SK-N-SH treated with all-trans-retinoic acid at 6 μM for 48 hours (cell line): ENCODE data around the gene ZNF546.

Experiments used
- ATAC-seq: fragments of 200-7000 bp; cut with Tn5 transposase; 3 replicates; pipeline ENCODE4 v1.9.1; 2020; ENCODE audit warnings: mild to moderate bottlenecking, moderate library complexity
- ARNTL ChIP-seq: fragments of 450-650 bp; formaldehyde crosslinking; IDR thresholded peaks from 2 replicates; pipeline ENCODE4 v1.5.0; 2020; ENCODE audit warnings: low read depth, mild to moderate bottlenecking, moderate library complexity, borderline replicate concordance
- BACH2 ChIP-seq: fragments of 250-450 bp; sonication (Bioruptor Pico); IDR thresholded peaks from 2 replicates; pipeline ENCODE4 v1.9.0; 2021; ENCODE audit warnings: mild to moderate bottlenecking, borderline replicate concordance
- CSDC2 ChIP-seq: fragments of 250-450 bp; sonication (Bioruptor Pico); IDR thresholded peaks from 2 replicates; pipeline ENCODE4 v1.5.0; 2020; ENCODE audit warnings: mild to moderate bottlenecking, moderate library complexity
- ESRRG ChIP-seq: fragments of 250-450 bp; sonication (Bioruptor Pico); IDR thresholded peaks from 2 replicates; pipeline ENCODE4 v1.6.1; 2021; ENCODE audit warnings: mild to moderate bottlenecking
- GLIS3 ChIP-seq: fragments of 250-450 bp; sonication (Bioruptor Pico); IDR thresholded peaks from 2 replicates; pipeline ENCODE4 v1.5.0; 2020; ENCODE audit warnings: mild to moderate bottlenecking, moderate library complexity
- ISL1 ChIP-seq: fragments of 250-450 bp; sonication (Bioruptor Pico); IDR thresholded peaks from 2 replicates; pipeline ENCODE4 v2.1.2; 2022; ENCODE audit warnings: mild to moderate bottlenecking, moderate library complexity
- OSR1 ChIP-seq: fragments of 250-450 bp; sonication (Bioruptor Pico); IDR thresholded peaks from 2 replicates; pipeline ENCODE4 v1.8.0; 2022; ENCODE audit warnings: moderate library complexity, mild to moderate bottlenecking, inconsistent platforms
- RARB ChIP-seq: fragments of 250-450 bp; sonication (Bioruptor Pico); IDR thresholded peaks from 2 replicates; pipeline ENCODE4 v1.8.0; 2021; ENCODE audit warnings: mild to moderate bottlenecking, moderate library complexity
- SNAI2 ChIP-seq: fragments of 250-450 bp; sonication (Bioruptor Pico); IDR thresholded peaks from 2 replicates; pipeline ENCODE4 v1.5.0; 2020; ENCODE audit warnings: mild to moderate bottlenecking, moderate library complexity
- TCF4 ChIP-seq: fragments of 250-450 bp; sonication (Bioruptor Pico); IDR thresholded peaks from 2 replicates; pipeline ENCODE4 v1.8.0; 2021; ENCODE audit warnings: mild to moderate bottlenecking, moderate library complexity, borderline replicate concordance
- TOX ChIP-seq: fragments of 250-450 bp; sonication (Bioruptor Pico); IDR thresholded peaks from 2 replicates; pipeline ENCODE4 v1.8.0; 2021; ENCODE audit warnings: mild to moderate bottlenecking, moderate library complexity, borderline replicate concordance
- ZC3H10 ChIP-seq: fragments of 250-450 bp; sonication (Bioruptor Pico); IDR thresholded peaks from 2 replicates; pipeline ENCODE4 v1.5.1; 2021; ENCODE audit warnings: mild to moderate bottlenecking, moderate library complexity
- ZFP3 ChIP-seq: fragments of 250-450 bp; sonication (Bioruptor Pico); IDR thresholded peaks from 2 replicates; pipeline ENCODE4 v1.5.0; 2020; ENCODE audit warnings: mild to moderate bottlenecking, moderate library complexity
- ZFP30 ChIP-seq: fragments of 450-650 bp; formaldehyde crosslinking; IDR thresholded peaks from 2 replicates; pipeline ENCODE4 v1.5.0; 2022; ENCODE audit warnings: mild to moderate bottlenecking, moderate library complexity
- ZNF565 ChIP-seq: fragments of 450-650 bp; formaldehyde crosslinking; conservative IDR thresholded peaks from 2 replicates; pipeline ENCODE4 v1.5.0; 2020; ENCODE audit warnings: low read depth, mild to moderate bottlenecking, moderate library complexity
- ZNF70 ChIP-seq: fragments of 450-650 bp; formaldehyde crosslinking; IDR thresholded peaks from 2 replicates; pipeline ENCODE4 v1.5.0; 2020; ENCODE audit warnings: mild to moderate bottlenecking, moderate library complexity
- TF ChIP-seq, protein P1 (sequence below): fragments of 250-450 bp; sonication (Bioruptor Pico); IDR thresholded peaks from 2 replicates; pipeline ENCODE4 v1.5.1; 2020; ENCODE audit warnings: low read depth, mild to moderate bottlenecking, moderate library complexity
- TF ChIP-seq, protein P2 (sequence below): fragments of 250-450 bp; sonication (Bioruptor Pico); IDR thresholded peaks from 2 replicates; pipeline ENCODE4 v1.8.0; 2021; ENCODE audit warnings: low read depth, mild to moderate bottlenecking, moderate library complexity, borderline replicate concordance
- TF ChIP-seq, protein P3 (sequence below): fragments of 250-450 bp; sonication (Bioruptor Pico); IDR thresholded peaks from 2 replicates; pipeline ENCODE4 v1.5.1; 2021; ENCODE audit warnings: mild to moderate bottlenecking, moderate library complexity
- TF ChIP-seq, protein P4 (sequence below): fragments of 250-450 bp; sonication (Bioruptor Pico); IDR thresholded peaks from 2 replicates; pipeline ENCODE4 v1.5.0; 2020; ENCODE audit warnings: mild to moderate bottlenecking, moderate library complexity

Gene ZNF546

DNA sequence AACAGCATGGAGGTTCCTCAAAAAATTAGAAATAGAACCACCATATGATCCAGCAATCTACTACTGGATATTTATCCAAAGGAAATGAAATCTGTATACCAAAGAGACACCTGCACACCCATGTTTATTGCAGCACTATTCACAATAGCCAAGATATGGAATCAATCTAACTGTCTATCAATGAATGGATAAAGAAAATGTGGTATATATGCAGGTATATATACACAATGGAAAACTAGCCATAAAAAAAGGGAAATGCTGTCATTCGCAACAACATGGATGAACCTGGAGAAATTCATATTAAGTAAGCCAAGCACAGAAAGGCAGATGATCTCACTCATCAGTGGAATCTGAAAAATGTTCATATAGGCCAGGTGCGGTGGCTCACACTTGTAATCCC, 56.6 kb downstream of the ZNF546 start:
- ATAC-seq, result no peak

GRCh38 chr19:40054632-40055031, 57.8 kb downstream of the ZNF546 start:
- no peak for ATAC-seq
- TF ChIP-seq OSR1 (CRISPR knock-in tag) (no peak), ZNF565 (no peak), ZC3H10 (CRISPR knock-in tag) (no peak), CSDC2 (no peak), SNAI2 (no peak), GLIS3 (CRISPR knock-in tag) (no peak), ZNF70 (CRISPR knock-in tag) (no peak), ZFP30 (CRISPR knock-in tag) (no peak), ZFP3 (no peak), TCF4 (CRISPR knock-in tag) (no peak), ISL1 (CRISPR knock-in tag) (no peak), BACH2 (CRISPR knock-in tag) (no peak)
- TF ChIP-seq, protein P1, sequence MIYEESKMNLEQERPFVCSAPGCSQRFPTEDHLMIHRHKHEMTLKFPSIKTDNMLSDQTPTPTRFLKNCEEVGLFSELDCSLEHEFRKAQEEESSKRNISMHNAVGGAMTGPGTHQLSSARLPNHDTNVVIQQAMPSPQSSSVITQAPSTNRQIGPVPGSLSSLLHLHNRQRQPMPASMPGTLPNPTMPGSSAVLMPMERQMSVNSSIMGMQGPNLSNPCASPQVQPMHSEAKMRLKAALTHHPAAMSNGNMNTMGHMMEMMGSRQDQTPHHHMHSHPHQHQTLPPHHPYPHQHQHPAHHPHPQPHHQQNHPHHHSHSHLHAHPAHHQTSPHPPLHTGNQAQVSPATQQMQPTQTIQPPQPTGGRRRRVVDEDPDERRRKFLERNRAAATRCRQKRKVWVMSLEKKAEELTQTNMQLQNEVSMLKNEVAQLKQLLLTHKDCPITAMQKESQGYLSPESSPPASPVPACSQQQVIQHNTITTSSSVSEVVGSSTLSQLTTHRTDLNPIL, result no peak
- TF ChIP-seq, protein P2, sequence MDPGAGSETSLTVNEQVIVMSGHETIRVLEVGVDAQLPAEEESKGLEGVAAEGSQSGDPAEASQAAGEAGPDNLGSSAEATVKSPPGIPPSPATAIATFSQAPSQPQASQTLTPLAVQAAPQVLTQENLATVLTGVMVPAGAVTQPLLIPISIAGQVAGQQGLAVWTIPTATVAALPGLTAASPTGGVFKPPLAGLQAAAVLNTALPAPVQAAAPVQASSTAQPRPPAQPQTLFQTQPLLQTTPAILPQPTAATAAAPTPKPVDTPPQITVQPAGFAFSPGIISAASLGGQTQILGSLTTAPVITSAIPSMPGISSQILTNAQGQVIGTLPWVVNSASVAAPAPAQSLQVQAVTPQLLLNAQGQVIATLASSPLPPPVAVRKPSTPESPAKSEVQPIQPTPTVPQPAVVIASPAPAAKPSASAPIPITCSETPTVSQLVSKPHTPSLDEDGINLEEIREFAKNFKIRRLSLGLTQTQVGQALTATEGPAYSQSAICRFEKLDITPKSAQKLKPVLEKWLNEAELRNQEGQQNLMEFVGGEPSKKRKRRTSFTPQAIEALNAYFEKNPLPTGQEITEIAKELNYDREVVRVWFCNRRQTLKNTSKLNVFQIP, result no peak
- TF ChIP-seq, protein P3, sequence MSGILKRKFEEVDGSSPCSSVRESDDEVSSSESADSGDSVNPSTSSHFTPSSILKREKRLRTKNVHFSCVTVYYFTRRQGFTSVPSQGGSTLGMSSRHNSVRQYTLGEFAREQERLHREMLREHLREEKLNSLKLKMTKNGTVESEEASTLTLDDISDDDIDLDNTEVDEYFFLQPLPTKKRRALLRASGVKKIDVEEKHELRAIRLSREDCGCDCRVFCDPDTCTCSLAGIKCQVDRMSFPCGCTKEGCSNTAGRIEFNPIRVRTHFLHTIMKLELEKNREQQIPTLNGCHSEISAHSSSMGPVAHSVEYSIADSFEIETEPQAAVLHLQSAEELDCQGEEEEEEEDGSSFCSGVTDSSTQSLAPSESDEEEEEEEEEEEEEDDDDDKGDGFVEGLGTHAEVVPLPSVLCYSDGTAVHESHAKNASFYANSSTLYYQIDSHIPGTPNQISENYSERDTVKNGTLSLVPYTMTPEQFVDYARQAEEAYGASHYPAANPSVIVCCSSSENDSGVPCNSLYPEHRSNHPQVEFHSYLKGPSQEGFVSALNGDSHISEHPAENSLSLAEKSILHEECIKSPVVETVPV (CRISPR knock-in tag), result no peak
- TF ChIP-seq, protein P4, sequence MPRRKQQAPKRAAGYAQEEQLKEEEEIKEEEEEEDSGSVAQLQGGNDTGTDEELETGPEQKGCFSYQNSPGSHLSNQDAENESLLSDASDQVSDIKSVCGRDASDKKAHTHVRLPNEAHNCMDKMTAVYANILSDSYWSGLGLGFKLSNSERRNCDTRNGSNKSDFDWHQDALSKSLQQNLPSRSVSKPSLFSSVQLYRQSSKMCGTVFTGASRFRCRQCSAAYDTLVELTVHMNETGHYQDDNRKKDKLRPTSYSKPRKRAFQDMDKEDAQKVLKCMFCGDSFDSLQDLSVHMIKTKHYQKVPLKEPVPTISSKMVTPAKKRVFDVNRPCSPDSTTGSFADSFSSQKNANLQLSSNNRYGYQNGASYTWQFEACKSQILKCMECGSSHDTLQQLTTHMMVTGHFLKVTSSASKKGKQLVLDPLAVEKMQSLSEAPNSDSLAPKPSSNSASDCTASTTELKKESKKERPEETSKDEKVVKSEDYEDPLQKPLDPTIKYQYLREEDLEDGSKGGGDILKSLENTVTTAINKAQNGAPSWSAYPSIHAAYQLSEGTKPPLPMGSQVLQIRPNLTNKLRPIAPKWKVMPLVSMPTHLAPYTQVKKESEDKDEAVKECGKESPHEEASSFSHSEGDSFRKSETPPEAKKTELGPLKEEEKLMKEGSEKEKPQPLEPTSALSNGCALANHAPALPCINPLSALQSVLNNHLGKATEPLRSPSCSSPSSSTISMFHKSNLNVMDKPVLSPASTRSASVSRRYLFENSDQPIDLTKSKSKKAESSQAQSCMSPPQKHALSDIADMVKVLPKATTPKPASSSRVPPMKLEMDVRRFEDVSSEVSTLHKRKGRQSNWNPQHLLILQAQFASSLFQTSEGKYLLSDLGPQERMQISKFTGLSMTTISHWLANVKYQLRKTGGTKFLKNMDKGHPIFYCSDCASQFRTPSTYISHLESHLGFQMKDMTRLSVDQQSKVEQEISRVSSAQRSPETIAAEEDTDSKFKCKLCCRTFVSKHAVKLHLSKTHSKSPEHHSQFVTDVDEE (CRISPR knock-in tag), result no peak

More for the DNA sequence above, 56.6 kb downstream of the ZNF546 start:
- TF ChIP-seq ARNTL (CRISPR knock-in tag), result no peak
- no peak for TF ChIP-seq TCF4 (CRISPR knock-in tag)
- no peak for TF ChIP-seq BACH2 (CRISPR knock-in tag)
- TF ChIP-seq ZC3H10 (CRISPR knock-in tag), result no peak
- TF ChIP-seq, protein P3 (CRISPR knock-in tag), result no peak
- TF ChIP-seq RARB, result no peak

- no peak for ATAC-seq
- TF ChIP-seq ESRRG (CRISPR knock-in tag) (no peak), ISL1 (CRISPR knock-in tag) (no peak), ZC3H10 (CRISPR knock-in tag) (no peak), CSDC2 (no peak), ZNF70 (CRISPR knock-in tag) (no peak), ZFP3 (no peak), TOX (CRISPR knock-in tag) (no peak), TCF4 (CRISPR knock-in tag) (no peak), RARB (no peak), OSR1 (CRISPR knock-in tag) (no peak), SNAI2 (no peak), ARNTL (CRISPR knock-in tag) (no peak), ZNF565 (no peak)
- TF ChIP-seq, protein P4 (CRISPR knock-in tag), result no peak
- TF ChIP-seq, protein P1, result no peak
- TF ChIP-seq, protein P3 (CRISPR knock-in tag), result no peak
Measured at GRCh38 chr19:40055049-40055448, 58.2 kb downstream of the ZNF546 start.
